Ishikawa (cell line): Measurements from ENCODE around the gene TXLNG.

ENCODE experiments used
- EP300 ChIP-seq: IDR thresholded peaks from 2 replicates; pipeline ENCODE4 v1.6.1; 2012; ENCODE audit warnings: borderline replicate concordance
- FOXM1 ChIP-seq: IDR thresholded peaks from 2 replicates; pipeline ENCODE4 v1.6.1; 2012; ENCODE audit warnings: low read depth, borderline replicate concordance
- YY1 ChIP-seq: IDR thresholded peaks from 2 replicates; pipeline ENCODE4 v1.6.1; 2012; ENCODE audit warnings: low read depth

GRCh38 chrX:16778545-16778944, 7.7 kb upstream of the TXLNG start:
- TF ChIP-seq EP300 (no peak), YY1 (no peak), FOXM1 (no peak)
